H9 (cell line): Measurements from ENCODE around the gene DPP10. TPM values are rescaled to one million over a fixed set of nuclear protein-coding genes. Genes with fewer than 3 reads are reported as not detected.

Experiments
- DNase-seq: peaks from one replicate; pipeline ENCODE4 v3.0.0-alpha.2; 2017
- H2AFZ ChIP-seq: one replicate; pipeline ENCODE4 v1.6.1; 2013; ENCODE audit warnings: mild to moderate bottlenecking, low read length, control low read depth, moderate library complexity
- H2AK5ac ChIP-seq: 2 replicates; pipeline ENCODE4 v1.6.1; 2013; ENCODE audit warnings: low read length, control low read depth, mixed read lengths; ENCODE audit not compliant: insufficient read length
- H2BK120ac ChIP-seq: one replicate; pipeline ENCODE4 v1.6.1; 2013; ENCODE audit warnings: low read depth, mild to moderate bottlenecking, low read length, control low read depth, inconsistent platforms; ENCODE audit not compliant: poor library complexity, severe bottlenecking
- H2BK12ac ChIP-seq: 2 replicates; pipeline ENCODE4 v1.6.1; 2013; ENCODE audit warnings: low read length, control low read depth, mixed read lengths, low read depth; ENCODE audit not compliant: insufficient read length
- H2BK15ac ChIP-seq: 2 replicates; pipeline ENCODE4 v1.6.1; 2013; ENCODE audit warnings: low read depth, low read length, control low read depth
- H2BK20ac ChIP-seq: one replicate; pipeline ENCODE4 v1.6.1; 2013; ENCODE audit warnings: low read depth, mild to moderate bottlenecking, low read length, control low read depth, inconsistent platforms; ENCODE audit not compliant: poor library complexity, severe bottlenecking
- H2BK5ac ChIP-seq: 2 replicates; pipeline ENCODE4 v1.6.1; 2013; ENCODE audit warnings: low read length, control low read depth, mixed read lengths; ENCODE audit not compliant: insufficient read length
- H3K14ac ChIP-seq: 2 replicates; pipeline ENCODE4 v1.6.1; 2013; ENCODE audit warnings: low read length, control low read depth; ENCODE audit not compliant: insufficient read depth
- H3K18ac ChIP-seq: 2 replicates; pipeline ENCODE4 v1.6.1; 2013; ENCODE audit warnings: low read depth, mild to moderate bottlenecking, mixed read lengths, low read length, control low read depth; ENCODE audit not compliant: insufficient read length
- H3K23ac ChIP-seq: 2 replicates; pipeline ENCODE4 v1.6.1; 2013; ENCODE audit warnings: low read length, control low read depth, mixed read lengths, low read depth; ENCODE audit not compliant: insufficient read length
- H3K23me2 ChIP-seq: 2 replicates; pipeline ENCODE4 v1.6.1; 2013; ENCODE audit warnings: low read depth, mild to moderate bottlenecking, mixed read lengths, low read length, control low read depth; ENCODE audit not compliant: insufficient read length, poor library complexity, severe bottlenecking
- H3K27ac ChIP-seq: 2 replicates; pipeline ENCODE4 v1.5.1; 2013; ENCODE audit warnings: low read length, control low read depth, mixed read lengths, low read depth; ENCODE audit not compliant: insufficient read length
- H3K27me3 ChIP-seq: 2 replicates; pipeline ENCODE4 v1.6.1; 2013; ENCODE audit warnings: low read length, control low read depth, inconsistent platforms; ENCODE audit not compliant: insufficient read depth
- H3K4ac ChIP-seq: 2 replicates; pipeline ENCODE4 v1.6.1; 2013; ENCODE audit warnings: low read depth, mild to moderate bottlenecking, control low read depth, inconsistent platforms, low read length, moderate library complexity
- H3K4me1 ChIP-seq: 2 replicates; pipeline ENCODE4 v1.6.1; 2013; ENCODE audit warnings: low read length, control low read depth, inconsistent platforms; ENCODE audit not compliant: insufficient read depth
- H3K4me2 ChIP-seq: 2 replicates; pipeline ENCODE4 v1.6.1; 2013; ENCODE audit warnings: low read length, control low read depth, mixed read lengths; ENCODE audit not compliant: insufficient read length, insufficient read depth
- H3K56ac ChIP-seq: 2 replicates; pipeline ENCODE4 v1.6.1; 2013; ENCODE audit warnings: low read depth, mild to moderate bottlenecking, mixed read lengths, low read length, control low read depth; ENCODE audit not compliant: insufficient read length
- H3K79me1 ChIP-seq: 2 replicates; pipeline ENCODE4 v1.6.1; 2013; ENCODE audit warnings: low read depth, mild to moderate bottlenecking, moderate library complexity, low read length, control low read depth, inconsistent platforms; ENCODE audit not compliant: insufficient read depth, poor library complexity, severe bottlenecking
- H3K79me2 ChIP-seq: 2 replicates; pipeline ENCODE4 v1.6.1; 2013; ENCODE audit warnings: low read length, control low read depth, inconsistent platforms; ENCODE audit not compliant: insufficient read depth
- H3K9ac ChIP-seq: 2 replicates; pipeline ENCODE4 v1.6.1; 2013; ENCODE audit warnings: low read length, control low read depth, mixed read lengths; ENCODE audit not compliant: insufficient read length; ENCODE audit errors: extremely low read depth
- H3K9me3 ChIP-seq: one replicate; pipeline ENCODE4 v1.6.1; 2013; ENCODE audit warnings: low read depth, low read length, inconsistent platforms; ENCODE audit not compliant: control insufficient read depth
- H3T11ph ChIP-seq: one replicate; pipeline ENCODE4 v1.6.1; 2013; ENCODE audit warnings: mild to moderate bottlenecking, low read length, control low read depth, inconsistent platforms
- H4K20me1 ChIP-seq: one replicate; pipeline ENCODE4 v1.6.1; 2013; ENCODE audit not compliant: control insufficient read depth, insufficient read length, insufficient read depth
- H4K5ac ChIP-seq: 2 replicates; pipeline ENCODE4 v1.6.1; 2013; ENCODE audit warnings: low read depth, mild to moderate bottlenecking, mixed read lengths, low read length, control low read depth; ENCODE audit not compliant: insufficient read length
- H4K8ac ChIP-seq: replicated peaks from 2 replicates; pipeline ENCODE4 v1.6.1; 2013; ENCODE audit warnings: low read length, control low read depth, mixed read lengths, low read depth; ENCODE audit not compliant: insufficient read length
- H4K91ac ChIP-seq: 2 replicates; pipeline ENCODE4 v1.6.1; 2013; ENCODE audit warnings: low read depth, mild to moderate bottlenecking, moderate library complexity, mixed read lengths, low read length, control low read depth; ENCODE audit not compliant: insufficient read length
- H3K27ac Mint-ChIP-seq, 3 experiments: 2 replicates in 2 of 3; 3 replicates in 1 of 3; pipeline ENCODE4 v1.8.0; 2020 to 2021; ENCODE audit warnings: mixed read lengths in 3 of 3, mild to moderate bottlenecking in 1 of 3, moderate library complexity in 1 of 3
- H3K27me3 Mint-ChIP-seq: 2 replicates; pipeline ENCODE4 v1.8.0; 2021; ENCODE audit warnings: low read depth, mild to moderate bottlenecking, moderate library complexity, mixed read lengths
- H3K36me3 Mint-ChIP-seq, 3 experiments: 2 replicates in 2 of 3; 3 replicates in 1 of 3; pipeline ENCODE4 v1.8.0; 2020 to 2021; ENCODE audit warnings: low read depth in 3 of 3, mixed read lengths in 3 of 3; ENCODE audit not compliant: insufficient read depth in 1 of 3
- H3K4me1 Mint-ChIP-seq, 2 experiments: 2 replicates each; pipeline ENCODE4 v1.8.0; 2020; ENCODE audit warnings: mixed read lengths in 2 of 2
- H3K4me3 Mint-ChIP-seq, 2 experiments: 2 replicates in 1 of 2; 3 replicates in 1 of 2; pipeline ENCODE4 v1.8.0; 2020 to 2021; ENCODE audit warnings: mild to moderate bottlenecking in 2 of 2, mixed read lengths in 2 of 2, moderate library complexity in 1 of 2
- H3K9me3 Mint-ChIP-seq, 2 experiments: 2 replicates in 1 of 2; 3 replicates in 1 of 2; pipeline ENCODE4 v1.8.0; 2020; ENCODE audit warnings: mild to moderate bottlenecking in 2 of 2, mixed read lengths in 2 of 2, moderate library complexity in 1 of 2
- WGBS: extraction: QIAGEN DNeasy Blood & Tissue Kit; methylation state at CpG from one replicate; pipeline ENCODE4 v1.1.7; 2013; ENCODE audit warnings: missing lambda C conversion rate, low lambda C conversion rate, mixed read lengths; ENCODE audit not compliant: insufficient read length; ENCODE audit errors: extremely low coverage; 5-methylcytosine and 5-hydroxymethylcytosine counted together
- total RNA-seq: library from RNA; stranded (reverse); gene quantifications from 2 replicates; pipeline ENCODE4 v1.2.1, GENCODE V29; 2021
- TF ChIP-seq, protein P1 (sequence below): fragments of 200-600 bp; sonication (generic); conservative IDR thresholded peaks from 3 replicates; pipeline ENCODE4 v1.8.0; 2021; ENCODE audit warnings: antibody characterized with exemption, mild to moderate bottlenecking

The DPP10 gene
- total RNA-seq, 1 experiment from 2014 or later: 11.3 TPM

GRCh38 chr2:114754907-114755563 lies 312.6 kb downstream of the DPP10 start:
- Mint-ChIP-seq H3K27me3 (no peaks in the 10 kb centered on the region), H3K36me3 (peaks cover 0 to 1% (median 0%) of the 10 kb centered on the region in 3 experiments; a peak in 1 of 7 replicates), H3K9me3 (no peaks in the 10 kb centered on the region; a peak in 1 of 5 replicates), H3K4me3 (no peak overlapping the region), H3K27ac (no peak overlapping the region), H3K4me1 (peaks cover 0 to 8% of the 10 kb centered on the region in 2 experiments; a peak in 1 of 4 replicates)
- Histone ChIP-seq H3K56ac (no peak overlapping the region), H4K91ac (no peak overlapping the region), H2BK5ac (no peak overlapping the region), H3K14ac (no peak overlapping the region), H3K23me2 (no peaks in the 10 kb centered on the region), H3K27ac (no peak overlapping the region), H2BK120ac (no peak overlapping the region), H4K8ac (no peak overlapping the region), H4K20me1 (no peaks in the 10 kb centered on the region), H4K5ac (no peak overlapping the region), H2BK12ac (no peak overlapping the region), H2AFZ (no peak overlapping the region), H3T11ph (no peak overlapping the region), H3K23ac (no peak overlapping the region), H3K4me1 (no peaks in the 10 kb centered on the region), H3K27me3 (no peaks in the 10 kb centered on the region), H2AK5ac (no peak overlapping the region), H3K79me1 (no peaks in the 10 kb centered on the region), H3K9me3 (no peaks in the 10 kb centered on the region), H3K4me2 (no peak overlapping the region), H3K18ac (no peak overlapping the region), H3K79me2 (no peaks in the 10 kb centered on the region), H3K9ac (no peak overlapping the region), H3K4ac (no peak overlapping the region), H2BK20ac (no peak overlapping the region), H2BK15ac (no peak overlapping the region)
- WGBS: no CpG with 5 or more reads among the region's 3 CpGs
- TF ChIP-seq, protein P1, sequence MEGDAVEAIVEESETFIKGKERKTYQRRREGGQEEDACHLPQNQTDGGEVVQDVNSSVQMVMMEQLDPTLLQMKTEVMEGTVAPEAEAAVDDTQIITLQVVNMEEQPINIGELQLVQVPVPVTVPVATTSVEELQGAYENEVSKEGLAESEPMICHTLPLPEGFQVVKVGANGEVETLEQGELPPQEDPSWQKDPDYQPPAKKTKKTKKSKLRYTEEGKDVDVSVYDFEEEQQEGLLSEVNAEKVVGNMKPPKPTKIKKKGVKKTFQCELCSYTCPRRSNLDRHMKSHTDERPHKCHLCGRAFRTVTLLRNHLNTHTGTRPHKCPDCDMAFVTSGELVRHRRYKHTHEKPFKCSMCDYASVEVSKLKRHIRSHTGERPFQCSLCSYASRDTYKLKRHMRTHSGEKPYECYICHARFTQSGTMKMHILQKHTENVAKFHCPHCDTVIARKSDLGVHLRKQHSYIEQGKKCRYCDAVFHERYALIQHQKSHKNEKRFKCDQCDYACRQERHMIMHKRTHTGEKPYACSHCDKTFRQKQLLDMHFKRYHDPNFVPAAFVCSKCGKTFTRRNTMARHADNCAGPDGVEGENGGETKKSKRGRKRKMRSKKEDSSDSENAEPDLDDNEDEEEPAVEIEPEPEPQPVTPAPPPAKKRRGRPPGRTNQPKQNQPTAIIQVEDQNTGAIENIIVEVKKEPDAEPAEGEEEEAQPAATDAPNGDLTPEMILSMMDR: no peak
- DNase-seq: no peak
